Fibroblast of the aortic adventitia (primary cell): ENCODE measurements around the gene NDUFA3. TPM values are rescaled to one million over a fixed set of nuclear protein-coding genes. Genes with fewer than 3 reads are reported as not detected.
A peak's percentile ranks its signal among the peaks of the same experiment; 100 is the strongest.

Experiments used
- DNase-seq: peaks from one replicate; pipeline ENCODE4 v3.0.0-alpha.2; 2010; ENCODE audit warnings: low read depth
- H3K4me3 ChIP-seq: 2 replicates; pipeline ENCODE4 v1.5.1; 2011; ENCODE audit warnings: low read depth, mild to moderate bottlenecking, control low read depth, low read length, moderate library complexity
- total RNA-seq: library from RNA; depleted of rRNA; stranded (reverse); fragments of >200 nt; gene quantifications from 2 replicates; pipeline ENCODE4 v1.2.3, GENCODE V29; 2012; ENCODE audit warnings: low replicate concordance
- TF ChIP-seq, protein P1 (sequence below): IDR thresholded peaks from 2 replicates; pipeline ENCODE4 v1.5.1; 2011; ENCODE audit warnings: mild to moderate bottlenecking, low read length, control low read depth, inconsistent platforms; ENCODE audit not compliant: insufficient read depth

Gene NDUFA3
- total RNA-seq, 1 donor, result 9.0 TPM

- DNase-seq, result no peak
- H3K4me3 ChIP-seq, result no peak overlapping the region
- TF ChIP-seq, protein P1, sequence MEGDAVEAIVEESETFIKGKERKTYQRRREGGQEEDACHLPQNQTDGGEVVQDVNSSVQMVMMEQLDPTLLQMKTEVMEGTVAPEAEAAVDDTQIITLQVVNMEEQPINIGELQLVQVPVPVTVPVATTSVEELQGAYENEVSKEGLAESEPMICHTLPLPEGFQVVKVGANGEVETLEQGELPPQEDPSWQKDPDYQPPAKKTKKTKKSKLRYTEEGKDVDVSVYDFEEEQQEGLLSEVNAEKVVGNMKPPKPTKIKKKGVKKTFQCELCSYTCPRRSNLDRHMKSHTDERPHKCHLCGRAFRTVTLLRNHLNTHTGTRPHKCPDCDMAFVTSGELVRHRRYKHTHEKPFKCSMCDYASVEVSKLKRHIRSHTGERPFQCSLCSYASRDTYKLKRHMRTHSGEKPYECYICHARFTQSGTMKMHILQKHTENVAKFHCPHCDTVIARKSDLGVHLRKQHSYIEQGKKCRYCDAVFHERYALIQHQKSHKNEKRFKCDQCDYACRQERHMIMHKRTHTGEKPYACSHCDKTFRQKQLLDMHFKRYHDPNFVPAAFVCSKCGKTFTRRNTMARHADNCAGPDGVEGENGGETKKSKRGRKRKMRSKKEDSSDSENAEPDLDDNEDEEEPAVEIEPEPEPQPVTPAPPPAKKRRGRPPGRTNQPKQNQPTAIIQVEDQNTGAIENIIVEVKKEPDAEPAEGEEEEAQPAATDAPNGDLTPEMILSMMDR, result no peak
These were observed 30.8 kb downstream of the NDUFA3 start for GRCh38 chr19:54133312-54133956.

DNA sequence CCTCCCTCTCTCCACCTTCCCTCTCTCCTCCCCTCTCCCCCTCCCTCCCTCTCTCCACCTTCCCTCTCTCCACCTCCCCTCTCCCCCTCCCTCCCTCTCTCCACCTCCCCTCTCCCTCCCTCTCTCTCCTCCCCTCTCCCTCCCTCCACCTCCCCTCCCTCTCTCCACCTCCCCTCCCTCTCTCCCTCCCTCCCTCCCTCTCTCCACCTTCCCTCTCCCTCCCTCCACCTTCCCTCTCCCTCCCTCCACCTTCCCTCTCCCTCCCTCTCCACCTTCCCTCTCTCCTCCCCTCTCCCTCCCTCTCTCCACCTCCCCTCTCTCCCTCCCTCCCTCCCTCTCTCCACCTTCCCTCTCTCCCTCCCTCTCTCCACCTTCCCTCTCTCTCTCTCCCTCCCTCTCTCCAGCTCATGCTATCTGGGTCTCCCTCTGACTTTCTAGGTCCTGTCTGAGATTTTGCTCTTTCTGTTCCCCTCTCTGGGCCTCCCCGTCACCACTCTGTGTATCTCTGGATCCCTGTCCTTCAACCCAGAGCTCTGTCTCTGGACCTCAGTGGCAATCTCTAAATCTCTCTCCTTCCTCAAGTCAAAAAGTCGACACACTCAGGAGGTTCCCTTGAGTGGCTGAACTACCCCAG is 31.4 kb downstream of the NDUFA3 start:
- DNase-seq, result no peak
- no peak overlapping the region for H3K4me3 ChIP-seq
- TF ChIP-seq, protein P1, result no peak

GRCh38 chr19:54136086-54136863 is 33.6 kb downstream of the NDUFA3 start:
- TF ChIP-seq, protein P1, result no peak
- H3K4me3 ChIP-seq, result peak overlapping the region; percentile 73
- DNase-seq, result peak; percentile 19

DNA sequence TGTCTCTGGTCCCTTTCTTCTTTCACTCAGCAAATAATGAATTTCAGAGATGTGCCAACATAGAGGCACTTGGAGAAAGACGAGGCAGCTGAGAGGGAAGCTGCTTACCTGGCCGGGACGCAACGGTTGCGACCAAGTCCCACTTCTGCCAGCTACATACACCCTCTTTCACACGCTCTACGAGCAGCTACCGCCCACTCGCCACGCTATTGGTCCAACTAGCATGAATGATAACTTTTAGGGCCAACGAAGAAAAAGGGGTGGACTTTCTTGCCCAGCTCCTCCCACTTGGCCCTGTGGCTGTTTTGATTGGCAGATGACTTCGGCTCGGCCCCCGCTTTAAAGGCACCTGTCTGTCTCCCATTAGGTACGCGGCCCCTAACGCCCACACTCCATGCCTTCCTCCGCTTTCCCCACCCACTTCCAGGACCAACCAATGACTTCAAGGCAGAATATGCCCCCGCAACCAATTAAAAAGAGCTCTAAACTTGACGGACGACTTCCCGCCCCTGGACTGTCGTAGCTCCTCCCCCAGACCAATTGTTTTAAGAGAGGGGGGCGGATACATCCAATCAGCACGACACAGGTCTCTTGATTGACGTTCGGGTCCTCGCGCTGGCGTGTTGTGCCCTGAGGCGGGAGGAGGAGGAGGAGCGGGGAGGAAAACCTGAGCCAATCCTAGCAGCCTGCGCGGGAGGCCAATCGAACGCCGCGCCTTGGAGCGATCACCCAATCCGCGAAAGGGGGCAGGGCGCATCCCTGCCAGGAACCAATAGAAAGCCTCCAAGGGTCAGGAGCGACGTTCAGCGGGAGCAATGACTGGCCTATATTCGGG is 34.4 kb downstream of the NDUFA3 start:
- DNase-seq, result peak; percentile 100
- H3K4me3 ChIP-seq, result peak overlapping the region; percentile 76
- TF ChIP-seq, protein P1, result no peak

- TF ChIP-seq, protein P1, result peak; percentile 12
- peak within 1 kb of the TSS; percentile 76 for H3K4me3 ChIP-seq
- DNase-seq, result no peak
These were observed 35.2 kb downstream of the NDUFA3 start, which contains the start of gene CNOT3 for GRCh38 chr19:54137699-54138488. TSS of gene CNOT3 (plus strand) at chr19:54137762. CDS start at chr19:54142979, 5,217 bp downstream.
